ENCODE measurements around the gene GSTA5. TPM values are rescaled to one million over a fixed set of nuclear protein-coding genes. Genes with fewer than 3 reads are reported as not detected.

The GSTA5 gene
- total and polyA plus RNA-seq, 2 of the 8 experiments (the other 6 are each of a cell fraction or from before 2014, with no cell fraction given), result not detected

GRCh38 chr6:52821842-52822241 is 18.8 kb downstream of the GSTA5 start (continued):
- no peak for TF ChIP-seq HDAC6 (IDR thresholded peaks at IDR 0.05; ENCODE audit: low read depth, low read length)
- TF ChIP-seq GTF2F1 (IDR thresholded peaks at IDR 0.05; ENCODE audit: borderline replicate concordance, low read depth, low read length), result no peak
- no peak for TF ChIP-seq CREB1 (IDR thresholded peaks at IDR 0.05)
- TF ChIP-seq MAX (IDR thresholded peaks at IDR 0.05), result no peak
- TF ChIP-seq SP2 (IDR thresholded peaks at IDR 0.05; ENCODE audit: low read length), result no peak
- TF ChIP-seq NRF1 (IDR thresholded peaks at IDR 0.05; ENCODE audit: low read depth, low read length), result no peak
